Thoracic aorta endothelial cell (primary cell): Measurements from ENCODE around the gene LRPAP1. TPM values are rescaled to one million over a fixed set of nuclear protein-coding genes. Genes with fewer than 3 reads are reported as not detected.

ENCODE experiments used
- total RNA-seq: library from RNA; depleted of rRNA; stranded (reverse); fragments of >200 nt; gene quantifications from 2 replicates; pipeline ENCODE4 v1.2.3, GENCODE V29; 2012

LRPAP1 gene
- 87.5 and 91.5 TPM in 2 replicates for total RNA-seq

GRCh38 chr4:3531879-3532750 is at the start of gene LRPAP1:
TSS of gene LRPAP1 (minus strand) at chr4:3532422. CDS start at chr4:3532412, 10 bp downstream.

GRCh38 chr4:3462790-3463415 is 69.3 kb downstream of the LRPAP1 start, which contains the start of gene DOK7:
TSS of gene DOK7 (plus strand) at chr4:3463306. CDS start at chr4:3463376, 70 bp downstream.

Other genes with a start within 250 kb of the LRPAP1 start
- 55.5 and 78.7 TPM in 2 replicates for gene RGS12, start 239.4 kb downstream of the LRPAP1 start, total RNA-seq
- 0.07 and 0.13 TPM in 2 replicates for gene HGFAC, start 90.5 kb downstream of the LRPAP1 start, total RNA-seq
- not detected in 2 replicates for gene DOK7, start 69.1 kb downstream of the LRPAP1 start, total RNA-seq
- not detected in 2 replicates for gene ADRA2C, start 234.0 kb upstream of the LRPAP1 start, total RNA-seq